ENCODE results near the gene DUSP10.

DUSP10 gene

DNA sequence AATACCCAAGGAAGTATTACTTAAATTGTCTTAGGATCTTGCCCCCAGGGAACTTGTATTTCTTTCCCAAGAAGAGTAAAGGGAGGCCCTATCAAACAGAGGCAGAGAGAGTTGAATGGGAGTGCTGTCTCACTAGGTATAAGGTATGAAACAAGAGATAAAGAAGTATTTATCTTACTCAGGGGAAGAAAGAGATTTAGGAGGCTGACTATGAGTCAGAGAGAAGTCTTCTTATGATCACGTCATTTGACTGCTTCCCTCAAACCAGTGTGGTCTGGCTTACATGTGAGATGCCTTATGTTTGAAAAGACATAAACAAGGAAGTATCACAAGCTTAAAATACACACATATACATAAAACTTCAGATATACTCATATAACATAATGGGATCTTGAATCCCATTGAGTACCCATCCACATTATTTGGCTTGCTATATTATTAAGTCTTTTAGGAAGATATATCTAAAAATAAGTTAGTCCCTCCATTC is 29.6 kb downstream of the DUSP10 start:
- peak; percentile 94 for DNase-seq (ENCODE audit: low read depth)
- H3K4me3 ChIP-seq (ENCODE audit: control insufficient read depth, low read depth, low read length), result no peak overlapping the region
- TF ChIP-seq, protein P1, sequence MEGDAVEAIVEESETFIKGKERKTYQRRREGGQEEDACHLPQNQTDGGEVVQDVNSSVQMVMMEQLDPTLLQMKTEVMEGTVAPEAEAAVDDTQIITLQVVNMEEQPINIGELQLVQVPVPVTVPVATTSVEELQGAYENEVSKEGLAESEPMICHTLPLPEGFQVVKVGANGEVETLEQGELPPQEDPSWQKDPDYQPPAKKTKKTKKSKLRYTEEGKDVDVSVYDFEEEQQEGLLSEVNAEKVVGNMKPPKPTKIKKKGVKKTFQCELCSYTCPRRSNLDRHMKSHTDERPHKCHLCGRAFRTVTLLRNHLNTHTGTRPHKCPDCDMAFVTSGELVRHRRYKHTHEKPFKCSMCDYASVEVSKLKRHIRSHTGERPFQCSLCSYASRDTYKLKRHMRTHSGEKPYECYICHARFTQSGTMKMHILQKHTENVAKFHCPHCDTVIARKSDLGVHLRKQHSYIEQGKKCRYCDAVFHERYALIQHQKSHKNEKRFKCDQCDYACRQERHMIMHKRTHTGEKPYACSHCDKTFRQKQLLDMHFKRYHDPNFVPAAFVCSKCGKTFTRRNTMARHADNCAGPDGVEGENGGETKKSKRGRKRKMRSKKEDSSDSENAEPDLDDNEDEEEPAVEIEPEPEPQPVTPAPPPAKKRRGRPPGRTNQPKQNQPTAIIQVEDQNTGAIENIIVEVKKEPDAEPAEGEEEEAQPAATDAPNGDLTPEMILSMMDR (conservative IDR thresholded peaks at IDR 0.05; ENCODE audit: control insufficient read depth, insufficient read depth, low read depth, low read length), result no peak

DNA sequence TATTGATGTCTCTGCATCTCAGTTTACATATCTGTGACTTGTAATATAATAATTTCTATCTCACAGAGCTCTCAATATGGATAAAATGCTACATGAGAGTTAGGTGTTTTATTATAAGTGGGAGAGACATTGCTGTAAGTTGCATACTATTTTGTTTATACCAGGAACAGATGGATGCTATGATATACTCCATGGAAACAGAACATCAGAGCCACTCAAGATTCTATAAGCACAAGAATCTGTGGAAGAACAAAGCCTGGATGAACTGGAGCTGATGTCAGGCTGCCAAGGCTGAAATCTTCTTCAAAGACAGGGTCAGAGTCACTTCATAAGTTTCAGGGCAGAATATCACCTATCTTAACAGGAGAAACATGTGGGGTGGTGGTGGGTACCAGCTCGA is 30.2 kb downstream of the DUSP10 start:
- no peak overlapping the region for H3K4me3 ChIP-seq (ENCODE audit: control insufficient read depth, low read depth, low read length)
- TF ChIP-seq, protein P1 (conservative IDR thresholded peaks at IDR 0.05; ENCODE audit: control insufficient read depth, insufficient read depth, low read depth, low read length), result no peak
- no peak for DNase-seq (ENCODE audit: low read depth)

DNA sequence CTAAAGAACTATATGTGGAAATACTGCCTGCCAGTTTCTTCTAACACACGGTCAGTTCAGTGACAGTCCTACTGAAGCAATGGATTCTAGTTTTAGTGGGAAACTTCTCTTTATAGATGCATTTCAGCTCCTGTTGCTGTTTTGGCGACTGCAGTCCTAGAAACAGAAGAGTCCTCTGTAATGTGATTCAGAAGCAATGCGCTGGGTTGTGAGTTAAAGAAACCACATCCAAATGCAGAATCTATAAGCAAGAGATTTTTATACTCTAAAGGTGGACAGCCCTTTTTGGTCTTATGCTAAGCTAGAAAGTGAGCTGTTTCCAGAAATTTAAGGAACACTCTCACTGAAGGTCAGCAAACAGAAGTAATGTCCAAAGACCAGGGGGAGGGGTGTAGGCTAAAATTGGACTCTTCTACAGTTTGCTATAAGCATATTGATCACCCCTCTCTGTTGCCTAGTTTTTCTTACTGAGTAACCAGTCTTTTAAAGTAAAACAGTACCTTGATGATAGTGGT is 30.8 kb downstream of the DUSP10 start:
- no peak overlapping the region for H3K4me3 ChIP-seq (ENCODE audit: control insufficient read depth, low read depth, low read length)
- TF ChIP-seq, protein P1 (conservative IDR thresholded peaks at IDR 0.05; ENCODE audit: control insufficient read depth, insufficient read depth, low read depth, low read length), result no peak
- DNase-seq (ENCODE audit: low read depth), result no peak

DNA sequence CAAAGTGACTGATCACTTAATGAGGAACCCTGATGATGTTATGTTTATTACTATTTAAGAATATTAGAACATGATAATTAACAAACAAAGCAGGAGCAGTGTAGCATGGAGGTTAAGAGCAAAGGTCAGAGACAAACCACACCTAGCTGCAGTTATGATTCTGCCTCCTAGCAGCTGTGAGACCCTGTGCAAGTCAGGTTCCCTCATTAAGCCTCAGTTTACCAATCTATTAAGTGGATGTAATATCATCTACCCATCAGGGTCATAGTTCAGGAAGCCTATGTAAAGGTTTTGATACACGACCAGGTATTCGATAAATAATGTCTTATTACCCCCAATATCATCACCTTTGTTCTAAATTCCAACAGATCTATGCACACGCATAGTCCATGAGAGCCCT is 32.0 kb downstream of the DUSP10 start:
- no peak overlapping the region for H3K4me3 ChIP-seq (ENCODE audit: control insufficient read depth, low read depth, low read length)
- no peak for DNase-seq (ENCODE audit: low read depth)
- TF ChIP-seq, protein P1 (conservative IDR thresholded peaks at IDR 0.05; ENCODE audit: control insufficient read depth, insufficient read depth, low read depth, low read length), result no peak

DNA sequence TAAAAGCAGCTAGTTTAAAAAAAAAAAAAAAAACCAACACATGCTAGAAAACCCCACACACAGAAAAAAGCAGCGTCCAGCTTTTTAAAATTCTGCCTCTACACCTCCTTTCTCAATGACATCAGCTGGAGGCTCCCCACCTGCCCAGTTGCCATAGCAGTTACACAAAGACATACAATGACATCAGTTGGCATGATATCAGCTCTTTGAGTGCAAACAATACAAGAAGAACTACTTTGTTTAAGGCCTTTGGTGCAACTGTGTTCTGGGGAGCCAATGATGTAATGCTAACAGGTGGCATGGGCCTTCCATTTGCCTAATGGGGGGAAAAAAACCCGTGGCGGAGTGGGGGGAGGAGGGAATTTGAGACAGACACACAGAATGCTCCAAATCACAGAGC is 32.9 kb downstream of the DUSP10 start:
- peak; percentile 59 for DNase-seq (ENCODE audit: low read depth)
- no peak overlapping the region for H3K4me3 ChIP-seq (ENCODE audit: control insufficient read depth, low read depth, low read length)
- TF ChIP-seq, protein P1 (conservative IDR thresholded peaks at IDR 0.05; ENCODE audit: control insufficient read depth, insufficient read depth, low read depth, low read length), result no peak

DNA sequence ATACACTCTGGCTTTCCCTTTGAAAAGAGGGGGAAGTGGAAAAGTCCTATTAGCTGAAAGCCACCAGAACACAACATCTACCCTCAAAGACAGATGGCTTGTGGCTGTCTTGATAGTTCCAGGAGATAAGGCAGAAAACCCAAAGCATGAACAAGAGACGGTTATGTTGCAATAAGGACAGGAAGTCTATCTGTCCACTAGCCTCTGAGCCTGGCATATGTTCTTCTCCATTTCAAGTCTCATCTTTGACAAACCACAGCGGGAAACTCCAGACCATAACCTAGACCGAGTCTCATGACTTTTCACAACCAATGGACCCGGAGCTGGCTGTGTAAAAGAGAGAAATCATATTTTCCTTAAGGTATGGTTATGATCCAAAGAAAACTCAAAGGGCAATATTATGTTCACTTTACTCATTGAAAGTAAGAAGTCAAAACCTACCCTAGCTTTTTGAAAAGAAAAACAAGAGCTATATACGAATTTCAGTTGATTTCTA is 33.8 kb downstream of the DUSP10 start:
- H3K4me3 ChIP-seq (ENCODE audit: control insufficient read depth, low read depth, low read length), result no peak overlapping the region
- TF ChIP-seq, protein P1 (conservative IDR thresholded peaks at IDR 0.05; ENCODE audit: control insufficient read depth, insufficient read depth, low read depth, low read length), result no peak
- DNase-seq (ENCODE audit: low read depth), result peak; percentile 38

All from fibroblast of mammary gland (primary cell).